Measurements from ENCODE around the gene JSRP1.

The JSRP1 gene

GRCh38 chr19:2246801-2247361, 9.3 kb downstream of the JSRP1 start:
- peak; percentile 63 for DNase-seq (ENCODE audit: low spot score)

GRCh38 chr19:2246014-2246620, 10.1 kb downstream of the JSRP1 start:
- no peak for DNase-seq (ENCODE audit: low spot score)

- DNase-seq (ENCODE audit: low spot score) = no peak
These were observed 10.9 kb downstream of the JSRP1 start for GRCh38 chr19:2245273-2245672.

GRCh38 chr19:2244486-2244885, 11.7 kb downstream of the JSRP1 start:
- DNase-seq (ENCODE audit: low spot score) = no peak

- no peak for DNase-seq (ENCODE audit: low spot score)
These were observed 12.1 kb downstream of the JSRP1 start for GRCh38 chr19:2244125-2244411.

- no peak for DNase-seq (ENCODE audit: low spot score)
These were observed 12.7 kb downstream of the JSRP1 start for GRCh38 chr19:2243274-2244124.

GRCh38 chr19:2242816-2243215, 13.4 kb downstream of the JSRP1 start:
- no peak for DNase-seq (ENCODE audit: low spot score)

- no peak for DNase-seq (ENCODE audit: low spot score)
These were observed 14.1 kb downstream of the JSRP1 start for GRCh38 chr19:2242092-2242537.

GRCh38 chr19:2240881-2241760, 15.1 kb downstream of the JSRP1 start:
- DNase-seq (ENCODE audit: low spot score) = no peak

- no peak for DNase-seq (ENCODE audit: low spot score)
These were observed 16.1 kb downstream of the JSRP1 start for GRCh38 chr19:2239771-2240770.

GRCh38 chr19:2239173-2239572, 17.0 kb downstream of the JSRP1 start:
- DNase-seq (ENCODE audit: low spot score) = no peak

- DNase-seq (ENCODE audit: low spot score) = no peak
These were observed 18.4 kb downstream of the JSRP1 start for GRCh38 chr19:2237869-2238153.

- DNase-seq (ENCODE audit: low spot score) = no peak
These were observed 19.0 kb downstream of the JSRP1 start for GRCh38 chr19:2237051-2237868.

GRCh38 chr19:2236314-2237050, 19.7 kb downstream of the JSRP1 start, which contains the start of the genes PLEKHJ1 and SF3A2:
Gene PLEKHJ1, minus strand, starts transcription at chr19:2236329. Its CDS starts 81 bp downstream, at chr19:2236248.
Gene SF3A2, plus strand, starts transcription at chr19:2236824. Its CDS starts 6,595 bp downstream, at chr19:2243419.
- DNase-seq (ENCODE audit: low spot score) = peak; percentile 99

- no peak for DNase-seq (ENCODE audit: low spot score)
These were observed 20.2 kb downstream of the JSRP1 start for GRCh38 chr19:2236064-2236313.

- DNase-seq (ENCODE audit: low spot score) = no peak
These were observed 20.7 kb downstream of the JSRP1 start for GRCh38 chr19:2235381-2236063.

GRCh38 chr19:2234996-2235380, 21.2 kb downstream of the JSRP1 start:
- no peak for DNase-seq (ENCODE audit: low spot score)

GRCh38 chr19:2233601-2234280, 22.5 kb downstream of the JSRP1 start:
- no peak for DNase-seq (ENCODE audit: low spot score)
